ENCODE measurements around the gene MGAT5.

MGAT5 gene

DNA sequence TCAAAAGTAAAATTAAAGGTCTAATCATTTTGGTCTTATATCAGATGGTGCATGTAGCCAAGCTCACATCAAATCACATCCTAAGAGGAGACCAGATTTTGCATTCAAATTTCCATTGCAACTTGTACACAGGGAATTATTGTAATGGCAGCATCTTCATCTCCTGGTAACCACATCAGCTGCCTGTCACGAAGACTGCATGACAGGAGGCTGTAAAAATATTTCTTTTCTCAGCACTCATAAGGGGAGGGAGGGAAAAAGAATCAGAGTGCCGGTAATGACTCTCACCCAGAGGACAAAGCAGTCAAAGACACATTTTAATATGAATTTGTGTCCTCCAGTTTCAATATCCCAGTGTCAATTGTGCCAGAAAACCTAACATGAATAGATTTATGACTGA lies 248.2 kb downstream of the MGAT5 start:
- no peak overlapping the region for H3K4me3 ChIP-seq (ENCODE audit: low read depth, low read length)
- no peaks in the 10 kb centered on the region for H3K27me3 ChIP-seq (replicated peaks)
- no peak for DNase-seq
- in situ Hi-C loops (cut with HindIII; ENCODE audit: low pct_ligation_motif_present, low sequenced_read_pairs), result no loop called here
- TF ChIP-seq, protein P1, sequence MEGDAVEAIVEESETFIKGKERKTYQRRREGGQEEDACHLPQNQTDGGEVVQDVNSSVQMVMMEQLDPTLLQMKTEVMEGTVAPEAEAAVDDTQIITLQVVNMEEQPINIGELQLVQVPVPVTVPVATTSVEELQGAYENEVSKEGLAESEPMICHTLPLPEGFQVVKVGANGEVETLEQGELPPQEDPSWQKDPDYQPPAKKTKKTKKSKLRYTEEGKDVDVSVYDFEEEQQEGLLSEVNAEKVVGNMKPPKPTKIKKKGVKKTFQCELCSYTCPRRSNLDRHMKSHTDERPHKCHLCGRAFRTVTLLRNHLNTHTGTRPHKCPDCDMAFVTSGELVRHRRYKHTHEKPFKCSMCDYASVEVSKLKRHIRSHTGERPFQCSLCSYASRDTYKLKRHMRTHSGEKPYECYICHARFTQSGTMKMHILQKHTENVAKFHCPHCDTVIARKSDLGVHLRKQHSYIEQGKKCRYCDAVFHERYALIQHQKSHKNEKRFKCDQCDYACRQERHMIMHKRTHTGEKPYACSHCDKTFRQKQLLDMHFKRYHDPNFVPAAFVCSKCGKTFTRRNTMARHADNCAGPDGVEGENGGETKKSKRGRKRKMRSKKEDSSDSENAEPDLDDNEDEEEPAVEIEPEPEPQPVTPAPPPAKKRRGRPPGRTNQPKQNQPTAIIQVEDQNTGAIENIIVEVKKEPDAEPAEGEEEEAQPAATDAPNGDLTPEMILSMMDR (IDR thresholded peaks at IDR 0.05; ENCODE audit: low read depth, low read length, missing control alignments), result no peak
- H3K36me3 ChIP-seq (replicated peaks), result no peaks in the 10 kb centered on the region
- no peak overlapping the region for H3K27ac ChIP-seq

Data from brain microvascular endothelial cell (primary cell).